ENCODE measurements around the gene KLLN. TPM values are rescaled to one million over a fixed set of nuclear protein-coding genes. Genes with fewer than 3 reads are reported as not detected.

KLLN gene
- total and polyA plus RNA-seq, 2 of the 13 experiments (the other 11 are each of a cell fraction or from before 2014, with no cell fraction given) = 0.08 to 0.44 TPM

- POLR2A ChIA-PET = no interaction called here
- Histone ChIP-seq H4K20me1 (ENCODE audit: insufficient read depth, low read length) (peaks cover 52% of the 10 kb centered on the region), H3K9ac (ENCODE audit: insufficient read depth, low read depth, low read length) (peak overlapping the region; percentile 82), H3K27me3 (ENCODE audit: control insufficient read depth in 1 of 2, insufficient read depth in 2 of 2, low read length in 2 of 2) (no peaks in the 10 kb centered on the region; a peak in 1 of 5 replicates), H3K79me2 (ENCODE audit: insufficient read depth, low read length) (peaks cover 74% of the 10 kb centered on the region), H3K4me3 (replicated peaks in 1 of 3; ENCODE audit: insufficient read depth in 1 of 3, low read depth in 2 of 3, low read length in 3 of 3) (peak overlapping the region; percentile 65 to 94 (median 80)), H2AFZ (ENCODE audit: low read length) (no peak overlapping the region), H3K4me2 (ENCODE audit: low read depth, low read length) (peak overlapping the region; percentile 76), H3K9me3 (ENCODE audit: low read length) (no peaks in the 10 kb centered on the region), H3K27ac (ENCODE audit: extremely low read length, insufficient read depth, low read length) (peak overlapping the region; percentile 11), H3K36me3 (replicated peaks in 1 of 2; ENCODE audit: control insufficient read depth in 1 of 2, insufficient read depth in 2 of 2, low read length in 2 of 2) (no peaks in the 10 kb centered on the region), H3K4me1 (ENCODE audit: insufficient read depth, low read length) (peaks cover 33% of the 10 kb centered on the region)
- in situ Hi-C loops (cut with HindIII; ENCODE audit: extremely low pct_ligation_motif_present, low pct_unique_long_range_greater_than_20kb) = no loop called here
- DNase-seq (ENCODE audit: low spot score) = no peak
- ATAC-seq = no peak
- no TSS peak for BruUV-seq (replicated peaks)
- CTCF ChIA-PET (ENCODE audit: low intra/inter-chr PET ratio, low total read pairs) = no interaction called here
- intact Hi-C loops (cut with micrococcal nuclease; ENCODE audit: unreplicated experiment) = no loop called here
- WGBS (ENCODE audit: low lambda C conversion rate) = 12% methylated on average over 3 of the region's 3 CpGs
- peak; percentile 50; the same call in 1 of the 2 replicates for TF ChIP-seq NFE2L2 (IDR thresholded peaks at IDR 0.05; ENCODE audit: low read length)
- no peak for TF ChIP-seq ZNF781 (CRISPR knock-in tag; IDR thresholded peaks at IDR 0.05; ENCODE audit: borderline replicate concordance, not compliant biosample characterization)
- FAIRE-seq = no peak
Measured at GRCh38 chr10:87866412-87866974, 3.2 kb upstream of the KLLN start.

- POLR2A ChIA-PET = no interaction called here
- Histone ChIP-seq H3K9ac (ENCODE audit: insufficient read depth, low read depth, low read length) (peak overlapping the region; percentile 82), H3K79me2 (ENCODE audit: insufficient read depth, low read length) (peaks cover 63% of the 10 kb centered on the region), H2AFZ (ENCODE audit: low read length) (no peak overlapping the region), H3K27me3 (ENCODE audit: control insufficient read depth in 1 of 2, insufficient read depth in 2 of 2, low read length in 2 of 2) (no peaks in the 10 kb centered on the region; a peak in 1 of 5 replicates), H3K27ac (ENCODE audit: extremely low read length, insufficient read depth, low read length) (peak overlapping the region; percentile 88), H3K4me2 (ENCODE audit: low read depth, low read length) (peak overlapping the region; percentile 76), H3K36me3 (replicated peaks in 1 of 2; ENCODE audit: control insufficient read depth in 1 of 2, insufficient read depth in 2 of 2, low read length in 2 of 2) (no peaks in the 10 kb centered on the region), H3K9me3 (ENCODE audit: low read length) (no peaks in the 10 kb centered on the region), H3K4me3 (replicated peaks in 1 of 3; ENCODE audit: insufficient read depth in 1 of 3, low read depth in 2 of 3, low read length in 3 of 3) (peak overlapping the region; percentile 65 to 94 (median 80)), H4K20me1 (ENCODE audit: insufficient read depth, low read length) (peaks cover 48% of the 10 kb centered on the region), H3K4me1 (ENCODE audit: insufficient read depth, low read length) (peaks cover 32% of the 10 kb centered on the region)
- CTCF ChIA-PET (ENCODE audit: low intra/inter-chr PET ratio, low total read pairs) = no interaction called here
- TF ChIP-seq ZNF205 (CRISPR knock-in tag; IDR thresholded peaks at IDR 0.05) (no peak), TEF (CRISPR knock-in tag; IDR thresholded peaks at IDR 0.05) (no peak), MAFF (IDR thresholded peaks at IDR 0.05; ENCODE audit: low read depth, low read length) (0 out of 2 replicates have a peak, but pooled peaks have one; percentile 8), ZNF598 (CRISPR knock-in tag; IDR thresholded peaks at IDR 0.05; ENCODE audit: borderline replicate concordance) (no peak), ZNF503 (CRISPR knock-in tag; IDR thresholded peaks at IDR 0.05) (no peak), MAFK (conservative IDR thresholded peaks at IDR 0.05 in 1 of 2, IDR thresholded peaks at IDR 0.05 in 1 of 2; ENCODE audit: low read length in 2 of 2) (peak in 1 of 2 experiments; percentile 30; a peak in 1 of 4 replicates)
- TF ChIP-seq, protein P1, sequence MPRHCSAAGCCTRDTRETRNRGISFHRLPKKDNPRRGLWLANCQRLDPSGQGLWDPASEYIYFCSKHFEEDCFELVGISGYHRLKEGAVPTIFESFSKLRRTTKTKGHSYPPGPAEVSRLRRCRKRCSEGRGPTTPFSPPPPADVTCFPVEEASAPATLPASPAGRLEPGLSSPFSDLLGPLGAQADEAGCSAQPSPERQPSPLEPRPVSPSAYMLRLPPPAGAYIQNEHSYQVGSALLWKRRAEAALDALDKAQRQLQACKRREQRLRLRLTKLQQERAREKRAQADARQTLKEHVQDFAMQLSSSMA (CRISPR knock-in tag; IDR thresholded peaks at IDR 0.05) = no peak
- TF ChIP-seq, protein P2, sequence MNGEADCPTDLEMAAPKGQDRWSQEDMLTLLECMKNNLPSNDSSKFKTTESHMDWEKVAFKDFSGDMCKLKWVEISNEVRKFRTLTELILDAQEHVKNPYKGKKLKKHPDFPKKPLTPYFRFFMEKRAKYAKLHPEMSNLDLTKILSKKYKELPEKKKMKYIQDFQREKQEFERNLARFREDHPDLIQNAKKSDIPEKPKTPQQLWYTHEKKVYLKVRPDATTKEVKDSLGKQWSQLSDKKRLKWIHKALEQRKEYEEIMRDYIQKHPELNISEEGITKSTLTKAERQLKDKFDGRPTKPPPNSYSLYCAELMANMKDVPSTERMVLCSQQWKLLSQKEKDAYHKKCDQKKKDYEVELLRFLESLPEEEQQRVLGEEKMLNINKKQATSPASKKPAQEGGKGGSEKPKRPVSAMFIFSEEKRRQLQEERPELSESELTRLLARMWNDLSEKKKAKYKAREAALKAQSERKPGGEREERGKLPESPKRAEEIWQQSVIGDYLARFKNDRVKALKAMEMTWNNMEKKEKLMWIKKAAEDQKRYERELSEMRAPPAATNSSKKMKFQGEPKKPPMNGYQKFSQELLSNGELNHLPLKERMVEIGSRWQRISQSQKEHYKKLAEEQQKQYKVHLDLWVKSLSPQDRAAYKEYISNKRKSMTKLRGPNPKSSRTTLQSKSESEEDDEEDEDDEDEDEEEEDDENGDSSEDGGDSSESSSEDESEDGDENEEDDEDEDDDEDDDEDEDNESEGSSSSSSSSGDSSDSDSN (CRISPR knock-in tag; IDR thresholded peaks at IDR 0.05) = no peak
- no peak for DNase-seq (ENCODE audit: low spot score)
- FAIRE-seq = no peak
- no peak for ATAC-seq
- 2% methylated on average over 4 of the region's 4 CpGs for WGBS (ENCODE audit: low lambda C conversion rate)
- in situ Hi-C loops (cut with HindIII; ENCODE audit: extremely low pct_ligation_motif_present, low pct_unique_long_range_greater_than_20kb) (no loop called here), intact Hi-C loops (cut with micrococcal nuclease; ENCODE audit: unreplicated experiment) (no loop called here)
- BruUV-seq (replicated peaks) = TSS peak; percentile 43
Measured at GRCh38 chr10:87865241-87865881, 2.0 kb upstream of the KLLN start.

Measured in HepG2 (cell line).